GM19035 (cell line): Measurements from ENCODE around the gene AARS2.
"Not testable (repeated sequence)": the region's sequence is repeated elsewhere in the genome, so short reads cannot be mapped to it uniquely, and the experiment has no call there.

Experiments used
- ATAC-seq: cut with Tn5 transposase; IDR thresholded peaks from one replicate; pipeline ENCODE4 v1.9.1; 2021; ENCODE audit not compliant: unreplicated experiment

Gene AARS2

DNA sequence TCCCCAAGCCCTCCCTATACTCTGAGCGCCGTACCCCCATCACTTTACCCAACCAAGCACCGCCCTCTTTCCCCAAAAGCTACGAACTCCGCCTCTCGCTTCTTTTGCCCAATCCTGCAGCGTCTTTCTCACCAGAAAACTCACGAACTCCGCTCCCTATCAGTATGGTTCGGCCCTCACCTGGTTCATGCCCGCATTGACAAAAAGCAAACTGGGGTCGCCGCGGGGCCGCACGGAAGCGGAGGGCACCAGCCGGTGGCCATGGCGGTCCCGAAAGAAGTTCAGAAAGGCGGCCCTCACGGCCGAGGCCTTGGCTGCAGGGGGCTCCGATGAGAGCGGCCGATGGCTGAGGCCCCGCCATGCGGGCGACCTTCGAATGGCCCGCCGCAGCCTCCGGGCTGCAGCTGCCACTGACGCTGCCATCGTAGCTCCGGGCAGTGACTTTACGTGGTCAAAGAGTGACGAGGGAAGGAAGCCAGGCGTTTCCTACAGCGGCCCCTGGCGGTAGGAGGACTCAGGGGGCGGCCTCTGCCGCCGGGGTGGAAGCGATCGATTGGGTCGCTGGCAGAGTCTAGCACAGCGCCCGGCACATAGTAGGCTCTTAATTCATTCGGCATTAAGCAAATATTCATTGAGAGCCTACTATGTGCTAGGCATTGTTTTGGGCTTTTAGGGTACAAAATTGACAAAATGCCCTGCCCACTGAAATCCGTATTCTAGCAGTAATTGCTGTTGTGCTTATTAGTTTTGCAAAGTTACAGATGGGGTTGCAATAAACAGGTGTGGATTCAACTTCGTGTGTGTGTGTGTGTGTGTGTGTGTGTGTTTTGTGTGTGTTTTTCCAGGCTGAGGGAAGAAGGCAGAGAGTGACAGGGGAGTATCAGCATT is at the start of gene AARS2:
Gene AARS2, minus strand, starts transcription at position 447 of the 888 bp plus-strand sequence. Its CDS starts 24 bp downstream, at position 423.
- peak; percentile 91 for ATAC-seq

DNA sequence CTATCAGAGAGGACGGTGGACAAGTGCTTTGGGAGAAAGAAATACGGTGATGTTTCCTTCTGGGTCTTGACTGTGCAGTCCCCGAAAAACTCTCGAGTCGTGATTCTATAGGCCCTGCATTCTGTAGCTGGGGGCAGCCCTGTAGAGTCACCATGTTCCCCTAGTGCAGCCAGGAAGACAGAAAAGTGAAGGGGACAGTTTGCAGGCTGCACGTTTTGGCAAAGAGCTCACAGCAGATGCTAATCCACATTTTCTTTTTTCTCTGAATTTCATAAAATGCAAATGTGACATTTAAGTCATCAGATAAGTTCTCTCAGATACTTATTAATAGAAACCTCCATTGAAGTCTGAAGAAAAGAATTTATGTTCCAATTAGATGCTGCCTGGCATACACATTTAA is 48.8 kb upstream of the AARS2 start:
- no peak for ATAC-seq

DNA sequence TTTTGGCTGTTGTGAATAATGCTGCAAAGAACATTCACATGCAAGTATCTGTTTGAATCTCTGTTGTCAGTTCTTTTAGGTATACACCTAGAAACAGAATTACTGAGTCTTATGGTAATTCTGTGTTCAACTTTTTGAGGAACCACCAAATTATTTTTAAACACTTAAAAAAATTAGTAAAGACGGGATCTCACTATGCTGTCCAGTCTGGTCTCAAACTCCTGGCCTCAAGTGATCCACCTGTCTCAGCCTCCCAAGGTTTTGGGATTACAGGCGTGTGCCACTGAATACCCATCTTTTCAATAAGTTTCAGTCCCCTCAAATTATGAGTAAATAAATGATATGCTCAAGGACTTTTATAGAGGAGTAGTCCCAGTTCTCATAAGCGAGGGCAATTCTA is 46.8 kb upstream of the AARS2 start:
- ATAC-seq = no peak

DNA sequence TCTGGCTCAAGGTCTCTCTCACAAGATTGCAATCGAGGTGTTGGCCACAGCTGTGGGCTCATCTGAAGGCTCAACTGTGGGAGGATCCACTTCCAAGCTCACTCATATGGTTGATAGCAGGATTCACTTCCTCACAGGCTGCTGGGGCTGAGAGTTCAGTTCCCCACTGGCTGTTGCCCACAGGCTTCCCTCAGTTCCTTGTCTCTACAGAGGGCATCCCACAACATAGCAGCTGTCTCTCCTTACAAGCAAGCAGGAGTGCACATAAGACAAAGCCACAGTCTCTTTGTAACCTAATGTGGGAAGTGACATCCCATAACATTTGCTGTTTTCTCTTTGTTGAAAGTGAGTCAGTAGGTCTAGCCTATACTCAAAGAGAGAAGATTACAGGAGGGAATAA is 43.3 kb upstream of the AARS2 start:
- no peak for ATAC-seq

DNA sequence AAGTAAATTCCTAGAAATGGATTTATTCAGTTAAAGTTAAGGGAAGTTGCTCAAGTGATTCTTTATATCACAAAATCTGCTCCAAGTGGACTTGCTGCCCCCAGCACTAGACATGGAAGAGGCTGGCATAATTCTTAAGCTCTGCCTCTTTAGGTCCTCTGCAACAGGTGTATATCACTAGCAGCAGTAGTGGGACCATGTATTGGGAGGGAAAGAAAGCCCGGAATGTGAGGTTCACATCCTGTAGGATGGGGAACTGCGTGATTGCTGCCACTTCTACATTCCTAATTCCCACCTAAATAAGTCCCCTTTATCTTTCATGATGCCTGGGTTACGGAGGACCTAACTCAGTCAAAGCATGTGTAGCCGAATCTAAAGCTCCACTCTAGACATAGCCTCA is 42.5 kb upstream of the AARS2 start:
- ATAC-seq = no peak

DNA sequence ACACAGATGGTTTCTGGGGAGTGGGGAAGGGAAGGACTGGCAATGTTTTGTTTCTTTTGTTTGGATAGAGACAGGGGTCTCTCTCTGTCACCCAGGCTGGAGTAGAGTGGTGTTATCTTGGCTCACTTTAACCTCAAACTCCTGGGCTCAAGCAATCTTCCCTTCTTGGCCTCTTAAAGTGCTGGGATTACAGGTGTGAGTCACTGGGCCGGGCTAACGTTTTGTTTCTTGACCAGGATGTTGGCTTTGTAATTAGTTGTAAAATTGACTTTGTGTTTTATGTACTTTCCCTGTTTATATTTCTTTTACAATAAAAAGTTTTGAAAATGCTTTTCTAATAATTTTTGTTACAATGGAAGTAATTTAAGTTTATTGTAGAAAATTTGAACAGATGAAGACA is 40.2 kb upstream of the AARS2 start:
- no peak for ATAC-seq

DNA sequence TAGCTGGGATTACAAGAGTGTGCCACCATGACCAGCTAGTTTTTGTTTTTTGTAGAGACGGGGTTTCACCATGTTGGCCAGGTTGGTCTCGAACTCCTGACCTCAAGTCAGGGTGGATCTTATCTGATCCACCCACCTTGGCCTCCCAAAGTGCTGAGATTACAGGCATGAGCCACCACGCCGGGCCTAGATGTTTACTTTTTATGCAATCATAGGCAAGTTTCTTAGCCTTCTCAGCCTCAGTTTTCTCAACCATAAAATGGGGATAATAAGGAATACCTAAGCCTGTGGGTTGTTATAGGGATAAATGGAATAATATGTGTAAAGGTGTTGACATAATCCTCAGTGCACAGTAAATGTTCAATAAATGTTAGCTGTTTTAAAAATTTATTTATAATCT is 39.1 kb upstream of the AARS2 start:
- ATAC-seq = no peak

DNA sequence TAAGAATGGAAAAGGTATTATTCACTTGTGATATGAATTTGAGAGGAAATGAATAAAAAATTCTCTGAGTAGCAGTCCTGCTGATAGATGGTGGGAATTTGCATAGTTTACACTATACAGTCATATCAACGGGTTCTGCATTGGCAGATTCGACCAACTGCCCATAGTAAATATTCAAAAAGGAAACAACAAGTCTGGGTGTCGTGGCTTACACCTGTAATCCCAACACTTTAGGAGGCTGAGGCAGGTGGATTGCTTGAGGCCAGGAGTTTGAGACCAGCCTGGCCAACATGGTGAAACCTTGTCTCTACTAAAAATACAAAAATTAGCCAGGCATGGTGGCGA is 37.5 kb upstream of the AARS2 start:
- ATAC-seq = not testable (repeated sequence)

DNA sequence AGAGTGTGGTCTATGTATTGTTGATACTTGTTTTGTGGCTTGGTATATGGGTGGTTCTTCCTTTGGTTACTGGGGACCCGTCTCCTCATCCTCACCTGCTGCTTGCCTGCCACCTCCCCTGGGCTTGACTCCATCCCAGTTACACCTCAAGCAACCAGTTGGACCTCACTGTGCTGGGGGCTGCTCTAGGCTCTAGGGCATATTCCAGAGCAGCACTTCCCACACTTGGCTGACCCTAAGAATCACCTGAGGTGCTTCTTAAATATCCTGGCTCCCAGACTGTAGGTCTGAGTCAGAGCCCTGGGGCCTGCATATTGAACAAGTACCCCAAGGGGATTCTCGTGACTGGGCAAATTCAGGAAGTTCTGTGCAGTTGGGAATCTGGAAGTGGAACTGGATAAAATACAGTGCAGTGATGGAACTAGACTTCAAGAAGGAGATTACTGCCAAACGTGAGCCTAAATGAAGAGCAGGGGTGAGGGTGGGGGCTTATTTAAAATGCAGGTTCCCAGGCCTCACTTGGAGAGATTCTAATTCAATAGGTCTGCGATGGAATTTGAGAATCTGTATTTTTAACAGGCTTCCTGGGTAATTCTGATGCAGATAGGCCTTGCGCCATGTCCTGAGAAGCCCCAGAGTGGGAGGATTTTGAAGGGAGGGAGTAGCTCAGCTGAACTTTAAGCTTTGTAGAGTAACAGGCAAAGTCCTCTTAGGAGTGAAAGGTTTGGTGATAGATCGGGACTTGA is 36.9 kb upstream of the AARS2 start:
- ATAC-seq = no peak

DNA sequence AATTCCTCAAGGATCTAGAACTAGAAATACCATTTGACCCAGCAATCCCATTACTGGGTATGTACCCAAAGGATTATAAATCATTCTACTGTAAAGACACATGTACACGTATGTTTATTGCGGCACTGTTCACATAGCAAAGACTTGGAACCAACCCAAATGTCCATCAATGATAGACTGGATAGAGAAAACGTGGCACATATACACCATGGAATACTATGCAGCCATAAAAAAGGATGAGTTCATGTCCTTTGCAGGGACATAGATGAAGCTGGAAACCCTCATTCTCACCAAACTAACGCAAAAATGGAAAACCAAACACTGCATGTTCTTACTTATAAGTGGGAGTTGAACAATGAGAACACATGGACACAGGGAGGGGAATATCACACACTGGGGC is 33.7 kb upstream of the AARS2 start:
- not testable (repeated sequence) for ATAC-seq

DNA sequence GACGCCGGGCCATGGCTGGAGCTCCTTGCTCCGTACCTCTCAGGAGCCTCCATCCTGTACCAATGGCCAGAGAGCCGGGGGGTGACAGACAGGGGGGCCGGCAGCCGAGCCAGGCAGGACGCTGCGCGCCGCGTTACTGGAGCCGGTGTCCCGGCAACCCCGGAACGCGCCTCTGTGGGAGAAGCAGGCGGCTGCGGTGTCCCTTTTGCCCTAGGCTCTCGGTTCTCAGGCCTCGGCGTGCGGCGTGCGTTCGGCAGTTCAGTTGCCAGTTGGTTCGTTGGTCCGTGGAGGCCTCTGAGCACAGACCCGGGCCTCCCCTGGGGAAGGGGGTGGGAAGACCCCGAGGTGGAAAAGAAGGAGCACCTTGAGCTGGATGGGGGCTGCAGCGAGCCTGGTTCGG is 29.3 kb upstream of the AARS2 start, which contains the start of gene SPATS1:
Gene SPATS1, plus strand, starts transcription at position 162 of the 400 bp plus-strand sequence. CDS start 446 bp downstream, outside the sequence.
- no peak for ATAC-seq

DNA sequence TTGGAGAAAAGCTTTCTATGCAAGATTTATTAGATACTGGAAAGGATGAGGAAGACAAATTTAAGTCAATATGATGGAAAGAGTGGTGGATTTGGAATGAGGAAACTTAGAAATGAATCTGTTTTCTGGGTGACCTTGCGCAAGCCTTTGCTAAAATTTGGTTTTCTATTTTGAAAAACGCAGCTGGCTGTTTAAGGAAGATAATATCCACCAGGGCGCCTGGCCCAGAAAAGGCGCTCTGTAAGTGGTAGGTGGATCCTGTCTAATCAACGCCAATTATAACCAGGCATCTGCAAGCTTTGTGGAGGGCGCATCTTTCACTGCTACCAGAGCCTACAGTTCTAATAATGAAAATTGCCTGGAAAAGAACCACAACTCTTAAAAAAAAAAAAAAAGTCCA is 28.9 kb upstream of the AARS2 start:
- no peak for ATAC-seq

DNA sequence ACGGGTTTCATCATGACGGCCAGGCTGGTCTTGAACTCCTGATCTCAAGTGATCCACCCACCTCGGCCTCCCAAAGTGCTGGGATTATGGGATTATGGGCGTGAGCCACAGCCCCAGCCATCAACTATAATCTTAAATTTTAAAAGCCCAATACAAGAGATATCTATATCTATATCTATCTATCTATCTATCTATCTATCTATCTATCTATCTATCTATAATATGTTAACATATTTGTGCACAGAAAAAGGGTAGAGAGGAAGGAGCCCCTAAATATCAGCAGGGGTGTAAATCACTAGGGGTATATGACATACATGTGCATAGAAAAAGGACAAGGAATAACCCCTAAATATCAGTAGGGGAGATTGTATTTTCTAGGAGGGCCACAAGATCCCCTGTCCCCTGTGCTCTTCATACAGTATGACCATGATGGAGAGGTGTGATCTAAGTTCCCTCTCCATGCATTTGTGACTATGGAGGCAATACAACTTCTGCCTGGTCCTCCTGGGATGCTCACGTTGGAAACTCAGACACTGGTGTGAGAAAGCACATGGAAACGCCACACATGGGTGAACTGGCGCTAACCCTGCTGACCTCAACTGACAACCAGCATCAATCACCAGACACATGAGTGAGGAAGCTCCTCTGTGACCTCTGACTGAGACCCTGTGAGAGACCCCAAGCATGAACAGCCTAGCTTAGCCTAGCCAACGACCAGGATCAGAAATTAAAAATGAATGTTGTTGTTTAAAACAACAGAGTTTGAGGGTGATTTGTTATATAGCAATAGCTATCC is 28.1 kb upstream of the AARS2 start:
- no peak for ATAC-seq

DNA sequence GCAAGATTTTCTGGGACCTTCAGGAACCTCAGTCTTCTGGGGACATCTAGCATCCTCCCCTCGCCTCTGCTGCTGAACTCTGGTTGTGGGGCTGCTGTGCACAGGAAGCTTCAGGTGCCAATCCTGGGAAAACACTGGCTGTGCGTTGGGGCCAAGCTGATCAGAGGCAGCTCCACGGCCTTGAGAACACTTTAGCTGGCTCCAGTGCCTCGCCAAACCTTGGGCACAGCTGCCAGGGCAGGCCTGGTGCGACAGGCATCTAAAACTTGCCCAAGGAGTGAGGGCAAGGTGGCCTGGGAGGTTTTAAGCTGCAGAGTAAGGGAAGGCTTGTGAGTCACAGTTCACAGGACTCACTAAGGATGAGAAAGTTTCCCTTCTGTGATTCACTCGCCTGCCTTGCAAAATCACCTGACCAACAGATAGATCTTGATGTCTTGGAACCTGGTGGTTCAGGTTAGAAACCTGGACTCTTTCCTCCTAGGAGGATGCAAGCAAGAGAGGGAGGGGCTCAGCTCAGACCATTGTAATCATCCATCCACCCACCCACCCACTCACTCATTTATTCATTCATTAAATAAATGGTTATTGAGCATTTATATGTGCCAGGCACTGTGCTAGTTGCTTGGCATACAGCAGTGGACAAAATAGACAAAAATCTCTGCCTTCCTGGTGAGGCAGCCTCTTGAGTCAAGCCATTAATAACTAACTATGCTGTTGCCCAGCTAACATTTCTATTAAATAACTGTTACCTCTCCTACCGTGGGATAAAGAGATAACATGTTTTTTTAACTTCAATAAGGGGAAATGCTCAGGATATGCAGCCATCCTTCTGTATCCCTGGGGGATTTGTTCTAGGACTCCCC is 26.8 kb upstream of the AARS2 start:
- ATAC-seq = no peak

DNA sequence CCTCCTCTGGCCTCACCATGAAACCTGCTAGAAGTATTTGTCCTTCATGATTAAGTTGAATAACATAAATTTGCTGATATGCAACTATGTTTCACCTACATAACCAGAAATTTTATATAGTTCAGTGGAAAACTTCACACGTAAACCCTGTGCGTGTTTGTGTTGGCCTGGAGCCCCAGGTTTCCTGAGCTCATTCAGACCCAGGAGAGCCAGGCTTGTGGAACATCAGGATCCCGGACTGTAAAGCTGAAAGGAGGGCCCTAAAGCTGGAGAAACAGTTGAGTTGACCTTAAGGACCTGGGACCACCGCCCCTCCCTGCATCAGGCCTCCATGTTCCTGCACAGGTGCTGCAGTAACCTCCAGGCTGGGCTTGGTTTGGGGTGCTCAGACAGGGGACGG is 26.2 kb upstream of the AARS2 start:
- no peak for ATAC-seq

DNA sequence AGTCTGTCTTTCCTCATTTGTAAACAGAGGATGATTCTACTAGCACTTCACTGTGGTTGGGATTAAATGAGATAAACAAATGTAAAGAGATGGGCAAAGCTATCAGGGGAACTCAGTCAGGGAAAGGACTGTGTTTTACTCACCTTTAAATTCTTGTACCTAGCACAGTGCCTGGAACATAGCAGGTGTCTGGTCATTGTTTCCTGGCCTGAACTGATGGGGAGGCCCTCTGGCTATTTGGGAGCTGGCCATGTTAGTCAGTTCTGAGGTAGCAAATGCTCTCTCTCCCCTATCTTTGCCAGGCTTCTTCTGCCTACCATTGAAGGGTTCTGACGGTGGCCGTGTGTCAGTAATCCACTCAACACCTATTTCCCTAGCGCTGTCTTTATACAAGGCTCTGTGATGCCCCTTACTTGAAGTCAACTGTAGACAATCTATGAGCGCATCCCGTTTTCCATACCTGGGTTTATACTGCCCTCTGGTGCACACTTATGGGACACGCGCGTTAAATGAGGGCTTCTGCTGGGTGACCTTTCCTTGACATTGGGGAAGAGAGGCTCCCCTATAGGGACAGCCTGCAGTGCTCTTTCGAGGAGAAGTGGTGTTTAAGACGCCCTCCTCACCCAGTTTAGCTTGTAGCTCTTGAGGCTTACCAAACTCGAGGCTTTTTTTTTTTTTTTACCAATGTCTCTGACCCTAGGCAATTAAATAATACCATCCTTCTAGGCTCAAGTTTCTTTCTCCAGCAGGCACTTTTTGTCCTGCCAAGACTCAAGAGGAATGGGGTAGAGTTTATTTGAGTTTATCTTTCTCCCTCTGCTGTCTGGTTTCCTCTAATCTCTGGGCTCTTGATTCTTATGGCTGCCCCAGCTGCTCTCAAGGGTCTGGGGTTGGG is 25.3 kb upstream of the AARS2 start:
- ATAC-seq = peak; percentile 67

DNA sequence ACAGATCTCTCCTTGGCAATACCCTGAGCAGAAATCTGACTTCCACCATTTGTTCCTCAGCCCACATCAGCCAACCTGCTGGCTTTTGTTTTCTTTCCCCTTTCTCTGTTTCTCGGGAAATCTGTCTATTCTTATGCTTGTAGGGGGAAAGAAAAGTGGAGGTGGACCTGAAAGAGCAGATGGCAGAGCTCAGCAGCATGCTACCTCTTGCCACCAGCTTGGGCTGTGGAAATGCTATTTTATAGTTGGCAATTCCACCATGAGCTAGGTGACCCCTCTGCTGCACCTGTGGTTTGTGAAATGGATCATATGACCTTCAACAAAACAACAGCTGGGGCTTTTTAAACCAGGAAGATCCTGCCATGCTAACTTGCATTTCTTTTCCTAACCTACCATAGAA is 22.5 kb upstream of the AARS2 start:
- no peak for ATAC-seq

DNA sequence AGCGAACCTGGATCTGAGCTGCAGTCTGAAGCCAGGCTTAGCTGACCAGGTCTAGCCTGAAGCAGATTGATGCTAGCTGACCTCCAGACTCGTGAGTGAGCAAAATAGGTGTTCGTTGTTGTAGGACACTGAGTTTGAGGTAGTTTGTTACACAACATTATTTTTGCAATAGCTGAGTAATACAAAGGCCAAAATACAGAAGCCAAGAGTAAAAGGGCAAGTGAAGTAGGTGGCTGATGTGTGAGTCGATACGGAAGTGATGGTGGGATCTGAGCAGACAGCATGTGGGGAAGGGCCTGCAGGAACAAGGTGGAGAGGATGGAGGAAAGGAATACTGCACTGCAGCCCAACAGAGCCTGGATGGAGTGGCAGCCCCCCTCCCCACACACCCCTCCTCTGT is 20.8 kb upstream of the AARS2 start:
- no peak for ATAC-seq

DNA sequence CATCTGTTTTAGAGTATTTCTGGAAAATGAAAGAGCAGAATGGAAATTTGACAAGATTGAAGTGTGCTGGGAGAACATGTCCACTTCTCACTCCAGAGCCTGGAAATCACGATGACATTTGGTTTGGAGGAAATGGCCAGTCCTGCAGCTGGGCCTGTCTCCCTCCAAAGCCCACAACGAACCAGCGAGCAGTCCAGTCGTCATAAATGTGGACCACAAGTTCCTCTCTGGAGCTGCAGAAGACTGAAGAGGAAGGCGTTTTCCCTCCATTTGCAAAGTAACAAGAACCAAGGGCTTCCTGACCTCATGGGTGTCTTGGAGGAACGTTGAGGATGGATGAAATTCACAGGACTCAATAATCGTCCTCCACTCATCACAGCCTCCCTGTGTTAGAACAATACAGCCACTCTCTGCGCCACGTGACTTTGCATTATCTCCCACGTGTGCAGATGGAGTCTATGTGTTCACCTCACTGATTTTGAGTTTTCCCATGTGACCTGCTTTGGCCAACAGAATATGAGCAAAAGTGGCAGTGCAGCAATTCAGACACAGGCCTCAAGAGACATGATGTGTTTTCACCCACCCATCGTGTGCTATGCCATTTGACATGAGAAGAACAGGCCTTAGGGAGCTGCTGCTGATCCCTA is 20.2 kb upstream of the AARS2 start:
- ATAC-seq = no peak
